GM12892 (cell line): ENCODE measurements around the gene VWA8.

Experiments used
- POLR2A ChIP-seq: IDR thresholded peaks from 2 replicates; pipeline ENCODE4 v1.6.1; 2011; ENCODE audit warnings: low read depth, low read length, control low read depth
- POLR2AphosphoS5 ChIP-seq: IDR thresholded peaks from 2 replicates; pipeline ENCODE4 v1.6.1; 2011; ENCODE audit warnings: low read depth, low read length, control low read depth

DNA sequence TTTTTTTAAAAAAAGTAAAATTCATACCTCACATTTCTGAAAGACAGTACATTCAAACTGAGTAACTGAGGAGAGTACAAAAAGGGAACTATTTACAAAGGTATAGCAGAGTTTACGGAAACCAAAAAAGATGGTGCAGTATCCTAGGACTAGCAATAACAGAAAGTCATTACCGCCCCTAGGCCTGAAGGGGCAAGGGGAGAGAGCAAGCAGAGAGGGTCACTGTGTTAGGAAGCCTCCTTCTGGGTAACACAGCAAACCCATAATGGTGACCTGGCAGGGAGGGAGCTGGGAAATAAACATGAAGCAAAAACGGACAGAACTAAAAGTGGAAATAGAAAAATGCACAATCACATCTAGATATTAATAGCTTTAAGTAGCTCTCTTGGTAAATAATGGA lies 8.2 kb downstream of the VWA8 start:
- TF ChIP-seq POLR2AphosphoS5 (no peak), POLR2A (no peak)
